GM13976 (cell line): Measurements from ENCODE around the gene RBM20.
"Not testable (repeated sequence)": the region's sequence is repeated elsewhere in the genome, so short reads cannot be mapped to it uniquely, and the experiment has no call there.

Experiments
- DNase-seq: peaks from one replicate; pipeline ENCODE4 v3.0.0; 2012; ENCODE audit warnings: low spot score
- CTCF ChIP-seq: IDR thresholded peaks from 2 replicates; pipeline ENCODE4 v1.5.1; 2012; ENCODE audit warnings: borderline replicate concordance, mild to moderate bottlenecking; ENCODE audit not compliant: insufficient read depth; ENCODE audit errors: extremely low read depth, missing control alignments, control extremely low read depth
- in situ Hi-C: fragments of 300-500 bp; cut with MboI; formaldehyde crosslinking; loops from one replicate; pipeline ENCODE4 v1.12.0; 2022; ENCODE audit warnings: low sequenced_read_pairs, mixed read lengths, inconsistent platforms; ENCODE audit not compliant: unreplicated experiment

RBM20 gene

GRCh38 chr10:110615057-110615747 is 28.9 kb upstream of the RBM20 start:
- in situ Hi-C loops, result loop anchor here (25.0 kb wide), 1 partner anchor 272 kb away; no protein-coding TSS in a partner anchor
- TF ChIP-seq CTCF, result no peak
- no peak for DNase-seq

- no peak for TF ChIP-seq CTCF
- no peak for DNase-seq
- in situ Hi-C loops, result loop anchor here (25.0 kb wide), 1 partner anchor 271 kb away; no protein-coding TSS in a partner anchor
Observed at GRCh38 chr10:110616493-110617033, 27.6 kb upstream of the RBM20 start.

- no peak for DNase-seq
- TF ChIP-seq CTCF, result no peak
- in situ Hi-C loops, result loop anchor here (25.0 kb wide), 1 partner anchor 270 kb away; no protein-coding TSS in a partner anchor
Observed at GRCh38 chr10:110617425-110618229, 26.5 kb upstream of the RBM20 start.

GRCh38 chr10:110618230-110618610 is 25.9 kb upstream of the RBM20 start:
- TF ChIP-seq CTCF, result no peak
- in situ Hi-C loops, result loop anchor here (25.0 kb wide), 1 partner anchor 269 kb away; no protein-coding TSS in a partner anchor
- no peak for DNase-seq

GRCh38 chr10:110619514-110620397 is 24.4 kb upstream of the RBM20 start:
- TF ChIP-seq CTCF, result no peak
- DNase-seq, result no peak
- in situ Hi-C loops, result loop anchor here (25.0 kb wide), 1 partner anchor 268 kb away; no protein-coding TSS in a partner anchor

GRCh38 chr10:110620398-110620719 is 23.8 kb upstream of the RBM20 start:
- in situ Hi-C loops, result loop anchor here (25.0 kb wide), 1 partner anchor 267 kb away; no protein-coding TSS in a partner anchor

GRCh38 chr10:110623316-110623715 is 20.8 kb upstream of the RBM20 start:
- in situ Hi-C loops, result loop anchor here (25.0 kb wide), 1 partner anchor 264 kb away; no protein-coding TSS in a partner anchor
- not testable (repeated sequence) for DNase-seq

More at GRCh38 chr10:110620398-110620719, 23.8 kb upstream of the RBM20 start:
- no peak for DNase-seq
- no peak for TF ChIP-seq CTCF
